Measurements from ENCODE around the gene CDC42BPA.

The CDC42BPA gene

GRCh38 chr1:226951286-226952117 lies 366.8 kb downstream of the CDC42BPA start:
- in situ Hi-C loops (cut with MboI; ENCODE audit: low sequenced_read_pairs) = no loop called here

- in situ Hi-C loops (cut with MboI; ENCODE audit: low sequenced_read_pairs) = no loop called here
Measured at GRCh38 chr1:226950871-226951270, 367.4 kb downstream of the CDC42BPA start.

- in situ Hi-C loops (cut with MboI; ENCODE audit: low sequenced_read_pairs) = no loop called here
Measured at GRCh38 chr1:226950316-226950715, 368.0 kb downstream of the CDC42BPA start.

GRCh38 chr1:226949401-226949800 lies 368.9 kb downstream of the CDC42BPA start:
- in situ Hi-C loops (cut with MboI; ENCODE audit: low sequenced_read_pairs) = no loop called here

GRCh38 chr1:226948996-226949395 lies 369.3 kb downstream of the CDC42BPA start:
- in situ Hi-C loops (cut with MboI; ENCODE audit: low sequenced_read_pairs) = no loop called here

GRCh38 chr1:226948480-226948879 lies 369.8 kb downstream of the CDC42BPA start:
- in situ Hi-C loops (cut with MboI; ENCODE audit: low sequenced_read_pairs) = no loop called here

- in situ Hi-C loops (cut with MboI; ENCODE audit: low sequenced_read_pairs) = no loop called here
Measured at GRCh38 chr1:226948051-226948450, 370.2 kb downstream of the CDC42BPA start.

GRCh38 chr1:226946841-226947240 lies 371.5 kb downstream of the CDC42BPA start:
- in situ Hi-C loops (cut with MboI; ENCODE audit: low sequenced_read_pairs) = no loop called here

GRCh38 chr1:226946285-226946684 lies 372.0 kb downstream of the CDC42BPA start:
- in situ Hi-C loops (cut with MboI; ENCODE audit: low sequenced_read_pairs) = no loop called here

- in situ Hi-C loops (cut with MboI; ENCODE audit: low sequenced_read_pairs) = no loop called here
Measured at GRCh38 chr1:226945858-226946245, 372.4 kb downstream of the CDC42BPA start.

- in situ Hi-C loops (cut with MboI; ENCODE audit: low sequenced_read_pairs) = no loop called here
Measured at GRCh38 chr1:226945106-226945857, 373.0 kb downstream of the CDC42BPA start.

GRCh38 chr1:226943927-226944326 lies 374.4 kb downstream of the CDC42BPA start:
- in situ Hi-C loops (cut with MboI; ENCODE audit: low sequenced_read_pairs) = no loop called here

- in situ Hi-C loops (cut with MboI; ENCODE audit: low sequenced_read_pairs) = no loop called here
Measured at GRCh38 chr1:226943156-226943555, 375.1 kb downstream of the CDC42BPA start.

GRCh38 chr1:226942392-226942791 lies 375.9 kb downstream of the CDC42BPA start:
- in situ Hi-C loops (cut with MboI; ENCODE audit: low sequenced_read_pairs) = no loop called here

GRCh38 chr1:226940806-226941067 lies 377.6 kb downstream of the CDC42BPA start:
- in situ Hi-C loops (cut with MboI; ENCODE audit: low sequenced_read_pairs) = no loop called here

- in situ Hi-C loops (cut with MboI; ENCODE audit: low sequenced_read_pairs) = no loop called here
Measured at GRCh38 chr1:226940029-226940805, 378.1 kb downstream of the CDC42BPA start, which contains the start of gene COQ8A. Gene COQ8A, plus strand, starts transcription at chr1:226940294. Its CDS starts 21,092 bp downstream, at chr1:226961386.

Measured in HL-60/S4 (cell line).